Hepatocyte (in vitro differentiated cells): ENCODE measurements around the gene NEIL3. TPM values are rescaled to one million over a fixed set of nuclear protein-coding genes. Genes with fewer than 3 reads are reported as not detected.

Experiments used
- DNase-seq: peaks from one replicate; pipeline ENCODE4 v3.0.0-alpha.2; 2016; ENCODE audit warnings: low spot score
- H2AFZ ChIP-seq: fragments of 200-600 bp; sonication (generic); 2 replicates; pipeline ENCODE4 v1.6.0; 2016; ENCODE audit warnings: antibody characterized with exemption, mild to moderate bottlenecking
- H3K27ac ChIP-seq: fragments of 200-600 bp; sonication (generic); 2 replicates; pipeline ENCODE4 v1.5.1; 2016; ENCODE audit warnings: mild to moderate bottlenecking
- H3K27me3 ChIP-seq: fragments of 200-600 bp; sonication (generic); 2 replicates; pipeline ENCODE4 v1.6.1; 2016
- H3K36me3 ChIP-seq: fragments of 200-600 bp; sonication (generic); replicated peaks from 2 replicates; pipeline ENCODE4 v1.5.1; 2016; ENCODE audit warnings: low read depth; ENCODE audit not compliant: insufficient read depth
- H3K4me1 ChIP-seq: fragments of 200-600 bp; sonication (generic); 2 replicates; pipeline ENCODE4 v1.5.1; 2016; ENCODE audit warnings: mild to moderate bottlenecking, moderate library complexity; ENCODE audit not compliant: insufficient read depth
- H3K4me2 ChIP-seq: fragments of 200-600 bp; sonication (generic); 2 replicates; pipeline ENCODE4 v1.6.0; 2016
- H3K4me3 ChIP-seq: fragments of 200-600 bp; sonication (generic); 2 replicates; pipeline ENCODE4 v1.5.1; 2016; ENCODE audit warnings: mild to moderate bottlenecking
- H3K79me2 ChIP-seq: fragments of 200-600 bp; sonication (generic); 2 replicates; pipeline ENCODE4 v1.6.0; 2017; ENCODE audit warnings: mild to moderate bottlenecking
- H3K9me2 ChIP-seq: fragments of 200-600 bp; sonication (generic); replicated peaks from 2 replicates; pipeline ENCODE4 v1.6.0; 2017; ENCODE audit warnings: mild to moderate bottlenecking; ENCODE audit not compliant: insufficient read depth
- H3K9me3 ChIP-seq: fragments of 200-600 bp; sonication (generic); 2 replicates; pipeline ENCODE4 v1.5.1; 2016; ENCODE audit warnings: low read depth, mild to moderate bottlenecking
- H4K20me1 ChIP-seq: fragments of 200-600 bp; sonication (generic); 2 replicates; pipeline ENCODE4 v1.6.0; 2016; ENCODE audit warnings: mild to moderate bottlenecking; ENCODE audit not compliant: insufficient read depth, poor library complexity, severe bottlenecking
- EZH2 ChIP-seq: fragments of 200-600 bp; sonication (generic); IDR thresholded peaks from 2 replicates; pipeline ENCODE4 v1.6.1; 2016; ENCODE audit warnings: antibody characterized with exemption, mild to moderate bottlenecking, borderline replicate concordance
- EZH2phosphoT487 ChIP-seq: fragments of 200-600 bp; sonication (generic); IDR thresholded peaks from one replicate; pipeline ENCODE4 v1.6.1; 2018; ENCODE audit warnings: antibody characterized with exemption, mild to moderate bottlenecking, low read depth, moderate library complexity; ENCODE audit not compliant: unreplicated experiment, severe bottlenecking
- WGBS: methylation state at CpG from one replicate; pipeline ENCODE4 v1.1.6; 2016; ENCODE audit warnings: low lambda C conversion rate; ENCODE audit errors: missing lambda C conversion rate; 5-methylcytosine and 5-hydroxymethylcytosine counted together
- polyA plus RNA-seq: library from polyadenylated mRNA; unstranded; fragments of >200 nt; fragmentation: Nextera tagmentation; extraction: Ambion mirVana; gene quantifications from 2 replicates; pipeline ENCODE4 v1.2.1, GENCODE V29; 2016
- total RNA-seq: library from RNA; depleted of rRNA; stranded (reverse); fragments of >200 nt; gene quantifications from 2 replicates; pipeline ENCODE4 v1.2.3, GENCODE V29; 2014
- TF ChIP-seq, protein P1 (sequence below): fragments of 200-600 bp; sonication (generic); IDR thresholded peaks from 2 replicates; pipeline ENCODE4 v1.5.1; 2016; ENCODE audit warnings: antibody characterized with exemption, mild to moderate bottlenecking; ENCODE audit not compliant: poor library complexity

Gene NEIL3
- total and polyA plus RNA-seq, 2 experiments from 2014 or later: 0.87 to 2.0 TPM

DNA sequence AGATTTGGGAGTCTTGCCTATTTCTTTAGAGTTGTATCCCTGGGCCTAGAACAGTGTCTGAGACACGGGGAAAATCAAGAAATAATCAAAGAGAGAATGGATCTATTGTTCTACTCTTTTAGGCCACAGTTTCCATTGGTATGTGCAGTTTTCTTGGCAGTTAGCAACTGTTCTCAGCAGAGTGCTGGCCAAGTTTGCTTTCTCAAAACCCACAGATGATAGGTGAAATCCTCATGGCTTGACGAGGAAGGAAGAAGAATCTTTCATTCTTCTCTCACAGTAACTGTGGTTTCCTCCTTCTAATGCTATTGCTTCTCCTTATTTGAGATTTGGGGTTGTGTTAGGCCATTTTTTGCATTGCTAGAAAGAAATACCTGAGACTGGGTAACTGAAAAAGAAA, 90.4 kb downstream of the NEIL3 start:
- H2AFZ ChIP-seq: no peak overlapping the region
- no peak overlapping the region for H3K27ac ChIP-seq
- H3K9me3 ChIP-seq: no peaks in the 10 kb centered on the region
- DNase-seq: no peak
- no peaks in the 10 kb centered on the region for H3K79me2 ChIP-seq
- TF ChIP-seq, protein P1, sequence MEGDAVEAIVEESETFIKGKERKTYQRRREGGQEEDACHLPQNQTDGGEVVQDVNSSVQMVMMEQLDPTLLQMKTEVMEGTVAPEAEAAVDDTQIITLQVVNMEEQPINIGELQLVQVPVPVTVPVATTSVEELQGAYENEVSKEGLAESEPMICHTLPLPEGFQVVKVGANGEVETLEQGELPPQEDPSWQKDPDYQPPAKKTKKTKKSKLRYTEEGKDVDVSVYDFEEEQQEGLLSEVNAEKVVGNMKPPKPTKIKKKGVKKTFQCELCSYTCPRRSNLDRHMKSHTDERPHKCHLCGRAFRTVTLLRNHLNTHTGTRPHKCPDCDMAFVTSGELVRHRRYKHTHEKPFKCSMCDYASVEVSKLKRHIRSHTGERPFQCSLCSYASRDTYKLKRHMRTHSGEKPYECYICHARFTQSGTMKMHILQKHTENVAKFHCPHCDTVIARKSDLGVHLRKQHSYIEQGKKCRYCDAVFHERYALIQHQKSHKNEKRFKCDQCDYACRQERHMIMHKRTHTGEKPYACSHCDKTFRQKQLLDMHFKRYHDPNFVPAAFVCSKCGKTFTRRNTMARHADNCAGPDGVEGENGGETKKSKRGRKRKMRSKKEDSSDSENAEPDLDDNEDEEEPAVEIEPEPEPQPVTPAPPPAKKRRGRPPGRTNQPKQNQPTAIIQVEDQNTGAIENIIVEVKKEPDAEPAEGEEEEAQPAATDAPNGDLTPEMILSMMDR: no peak
- H4K20me1 ChIP-seq: no peaks in the 10 kb centered on the region
- no peaks in the 10 kb centered on the region for H3K9me2 ChIP-seq
- WGBS: 77% methylated on average over 2 of the region's 2 CpGs
- H3K36me3 ChIP-seq: no peaks in the 10 kb centered on the region
- no peak overlapping the region for H3K4me2 ChIP-seq
- no peaks in the 10 kb centered on the region for H3K4me1 ChIP-seq
- no peaks in the 10 kb centered on the region for H3K27me3 ChIP-seq
- H3K4me3 ChIP-seq: no peak overlapping the region

DNA sequence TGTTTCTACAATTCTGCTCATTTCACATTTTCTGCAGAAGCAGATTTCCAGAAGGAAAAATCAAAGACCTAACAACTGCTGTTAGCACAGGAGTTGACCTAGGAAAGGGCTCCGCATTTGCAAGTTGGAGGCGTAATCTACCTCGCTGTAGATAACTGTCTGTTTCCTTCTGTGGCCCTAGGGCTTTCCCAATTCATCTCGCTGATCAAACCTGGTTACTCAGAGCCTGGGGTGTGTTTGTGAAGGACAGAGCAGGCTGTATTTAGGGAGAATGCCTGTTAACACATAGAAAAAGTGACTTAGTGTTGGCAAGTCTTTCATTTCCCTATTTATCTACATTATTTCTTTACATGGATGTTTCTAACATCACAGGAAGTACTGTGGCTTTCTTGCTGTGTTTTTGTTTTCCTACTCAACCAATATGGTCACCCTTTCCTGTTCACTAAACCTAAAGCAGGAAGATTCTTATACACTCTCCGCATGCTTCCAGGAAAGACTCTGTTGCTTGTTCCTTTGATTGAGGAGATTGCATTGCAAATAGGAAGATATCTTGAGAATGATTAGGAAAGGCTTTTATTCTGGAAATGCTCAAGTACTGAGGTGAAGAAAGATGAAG, 92.1 kb downstream of the NEIL3 start:
- TF ChIP-seq, protein P1: no peak
- TF ChIP-seq EZH2phosphoT487 (no peak), EZH2 (no peak)
- Histone ChIP-seq H3K4me2 (no peak overlapping the region), H3K79me2 (no peaks in the 10 kb centered on the region), H3K27ac (no peak overlapping the region), H3K4me1 (no peaks in the 10 kb centered on the region), H3K36me3 (no peaks in the 10 kb centered on the region), H3K27me3 (no peaks in the 10 kb centered on the region), H3K9me3 (no peaks in the 10 kb centered on the region), H2AFZ (no peak overlapping the region), H3K4me3 (no peak overlapping the region), H4K20me1 (no peaks in the 10 kb centered on the region), H3K9me2 (no peaks in the 10 kb centered on the region)
- WGBS: 53% methylated on average over 5 of the region's 5 CpGs
- DNase-seq: no peak

- Histone ChIP-seq H4K20me1 (no peaks in the 10 kb centered on the region), H3K9me2 (no peaks in the 10 kb centered on the region), H3K27me3 (no peaks in the 10 kb centered on the region), H3K36me3 (no peaks in the 10 kb centered on the region), H3K4me1 (no peaks in the 10 kb centered on the region), H3K79me2 (no peaks in the 10 kb centered on the region), H3K27ac (no peak overlapping the region), H3K9me3 (no peaks in the 10 kb centered on the region), H2AFZ (no peak overlapping the region), H3K4me2 (no peak overlapping the region), H3K4me3 (no peak overlapping the region)
- TF ChIP-seq, protein P1: no peak
- TF ChIP-seq EZH2: no peak
- no peak for TF ChIP-seq EZH2phosphoT487
- 70% methylated on average over 6 of the region's 6 CpGs for WGBS
- no peak for DNase-seq
Measured at GRCh38 chr4:177403746-177404145, 94.1 kb downstream of the NEIL3 start.

DNA sequence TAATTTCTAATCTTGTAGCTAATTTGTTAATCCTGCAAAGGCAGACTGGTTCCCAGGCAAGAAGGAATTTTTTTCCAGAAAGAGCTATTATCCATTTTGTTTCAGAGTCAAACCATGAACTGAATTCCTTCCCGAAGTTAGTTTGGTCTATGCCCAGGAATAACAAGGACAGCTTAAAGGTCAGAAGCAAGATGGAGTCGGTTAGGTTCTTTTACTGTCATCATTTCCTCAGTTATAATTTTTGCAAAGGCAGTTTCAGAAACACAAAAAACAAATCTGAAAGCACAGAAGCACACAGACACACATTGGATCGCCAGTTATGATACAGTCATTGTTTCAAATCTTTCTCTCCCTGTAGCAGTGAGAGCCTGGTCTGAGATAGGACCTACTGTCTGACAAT, 94.7 kb downstream of the NEIL3 start:
- no peak for DNase-seq
- H3K36me3 ChIP-seq: no peaks in the 10 kb centered on the region
- TF ChIP-seq, protein P1: no peak
- TF ChIP-seq EZH2 (no peak), EZH2phosphoT487 (no peak)
- WGBS: 93% methylated on average over 3 of the region's 3 CpGs
- no peaks in the 10 kb centered on the region for H3K9me3 ChIP-seq
- H4K20me1 ChIP-seq: no peaks in the 10 kb centered on the region
- no peaks in the 10 kb centered on the region for H3K27me3 ChIP-seq
- H3K9me2 ChIP-seq: no peaks in the 10 kb centered on the region
- no peak overlapping the region for H3K4me2 ChIP-seq
- H3K4me3 ChIP-seq: no peak overlapping the region
- H3K79me2 ChIP-seq: no peaks in the 10 kb centered on the region
- no peak overlapping the region for H2AFZ ChIP-seq
- H3K27ac ChIP-seq: no peak overlapping the region
- no peaks in the 10 kb centered on the region for H3K4me1 ChIP-seq
